ENCODE data around the gene GID4.

GID4 gene

DNA sequence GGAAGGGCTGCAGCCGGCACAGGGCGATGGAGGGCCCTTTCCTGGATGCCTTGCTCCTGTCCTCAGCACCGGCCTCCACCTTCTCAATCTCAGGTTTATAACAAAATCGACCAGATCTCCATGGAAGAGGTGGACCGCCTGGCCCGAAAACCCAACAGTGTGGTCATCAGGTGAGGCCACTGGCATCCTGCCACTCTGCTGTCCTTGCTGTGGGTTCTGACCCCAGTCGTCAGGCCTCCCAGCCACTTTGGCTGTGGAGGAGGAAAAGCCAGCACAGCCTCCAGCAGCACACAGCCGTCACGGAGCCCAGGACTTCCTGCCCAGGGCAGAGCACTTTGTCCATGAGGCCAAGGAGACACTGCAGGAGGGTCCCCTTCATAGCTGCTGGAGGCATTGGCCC lies 62.6 kb downstream of the GID4 start:
- DNase-seq (ENCODE audit: low read depth, low spot score), result no peak

GRCh38 chr17:18102640-18103039 lies 63.4 kb downstream of the GID4 start:
- no peak for DNase-seq (ENCODE audit: low read depth, low spot score)

DNA sequence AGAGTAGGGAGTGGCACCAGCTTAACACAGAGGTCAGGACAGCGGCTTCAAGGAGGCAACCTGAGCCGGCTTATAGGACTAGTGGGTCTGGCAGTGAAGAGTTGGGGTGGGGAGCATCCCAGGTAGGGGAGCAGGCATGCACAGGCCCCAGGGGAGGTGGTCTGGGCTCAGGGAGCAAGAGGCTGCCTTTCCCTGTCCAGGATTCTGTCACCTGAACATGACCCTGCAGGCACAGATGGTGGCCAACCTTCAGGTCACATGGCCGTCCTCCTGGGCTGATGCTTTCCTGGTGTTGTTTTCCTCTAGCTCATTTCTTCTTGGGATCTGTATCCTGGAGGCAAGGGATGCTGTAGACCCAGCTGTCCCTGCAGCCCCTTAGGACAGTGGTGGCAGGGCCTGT lies 65.8 kb downstream of the GID4 start:
- no peak for DNase-seq (ENCODE audit: low read depth, low spot score)

DNA sequence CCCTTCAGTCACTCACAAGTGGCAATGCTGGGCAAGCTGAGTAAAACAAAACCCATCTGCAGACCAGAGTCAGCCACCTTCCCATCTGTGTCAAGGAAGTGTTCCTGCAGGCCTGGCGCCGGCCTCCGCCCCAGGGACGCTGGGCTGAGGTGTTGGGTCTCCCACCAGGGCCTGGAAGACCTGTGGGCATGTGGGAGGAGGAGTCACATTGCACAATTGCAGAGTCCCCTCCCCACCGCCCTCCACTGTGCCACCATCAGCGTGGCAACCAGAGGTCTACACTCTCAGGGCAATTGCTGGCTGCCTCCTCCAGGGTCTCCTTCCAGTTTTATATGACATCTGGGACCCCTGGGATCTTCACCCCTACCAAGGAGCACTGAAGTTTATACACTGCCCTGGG lies 66.4 kb downstream of the GID4 start:
- no peak for DNase-seq (ENCODE audit: low read depth, low spot score)

DNA sequence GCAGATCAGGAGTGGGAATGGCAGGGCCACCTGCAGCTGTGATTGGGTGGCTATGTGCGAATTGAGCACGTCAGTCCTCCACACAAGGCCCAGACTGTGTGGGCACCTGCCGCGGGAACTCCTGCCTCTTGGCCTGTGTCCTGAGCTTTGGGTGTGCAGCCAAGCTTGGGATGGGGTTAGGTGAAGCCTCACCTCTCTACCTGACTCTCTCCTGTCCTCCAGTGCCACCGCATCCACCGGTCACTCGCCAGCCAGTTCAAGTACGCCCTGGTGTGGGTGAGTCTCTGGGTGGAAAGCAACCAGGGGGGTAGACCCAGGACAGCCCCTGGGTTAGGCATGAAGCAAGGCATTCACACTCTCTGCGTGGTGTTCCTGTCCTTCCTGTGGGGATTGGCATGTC lies 67.0 kb downstream of the GID4 start:
- DNase-seq (ENCODE audit: low read depth, low spot score), result no peak

GRCh38 chr17:18107061-18107790 lies 68.0 kb downstream of the GID4 start:
- no peak for DNase-seq (ENCODE audit: low read depth, low spot score)

- DNase-seq (ENCODE audit: low read depth, low spot score), result no peak
Measured at GRCh38 chr17:18107971-18108370, 68.8 kb downstream of the GID4 start.

DNA sequence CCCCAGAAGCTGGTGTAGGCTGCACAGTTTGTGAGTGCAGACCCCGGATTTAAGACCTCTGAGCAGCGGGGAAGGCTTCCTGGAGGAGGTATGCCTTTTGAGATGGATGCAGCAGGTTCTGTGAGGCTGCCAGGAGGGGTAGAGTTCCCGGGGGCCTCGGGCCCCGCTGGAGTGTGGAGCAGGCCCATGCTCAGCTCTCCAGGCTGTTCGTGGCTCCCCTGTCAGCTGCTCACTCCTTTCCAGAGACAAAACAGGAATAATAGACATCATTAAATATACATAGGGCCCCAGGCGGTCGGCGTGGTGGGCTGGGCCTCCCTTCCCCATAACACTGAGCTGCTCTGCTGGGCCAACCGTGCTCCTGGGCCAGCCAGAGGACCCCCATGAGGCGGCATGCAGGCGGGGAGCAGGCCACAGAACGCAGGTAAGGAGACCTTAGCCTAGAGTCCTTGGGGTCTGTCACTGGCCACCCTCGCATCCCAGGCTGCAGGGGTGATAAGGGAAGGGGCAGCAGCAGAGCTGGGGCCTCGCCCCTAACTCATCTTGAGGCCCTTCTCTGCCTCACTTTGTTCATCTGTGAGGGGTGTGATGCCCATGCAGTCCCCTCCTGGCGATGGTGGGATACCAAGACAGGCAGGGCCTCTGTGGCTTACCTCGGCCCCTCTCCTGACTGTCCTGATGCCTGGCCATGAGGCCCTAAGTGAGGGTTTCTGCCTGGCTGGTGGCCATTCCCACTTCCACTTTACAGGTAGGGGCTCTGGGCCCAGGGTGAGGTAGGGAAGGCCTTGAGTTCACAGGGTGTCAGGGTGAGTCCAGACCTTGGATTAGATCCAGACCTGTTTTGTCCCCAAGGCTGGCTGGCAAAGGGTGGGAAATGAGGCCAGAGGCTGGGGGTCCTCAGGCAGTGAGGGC lies 69.4 kb downstream of the GID4 start, which contains the start of gene MYO15A:
MYO15A (plus strand) TSS at position 356 of the 912 bp plus-strand sequence. CDS start 10,045 bp downstream, outside the sequence.
- no peak for DNase-seq (ENCODE audit: low read depth, low spot score)

- no peak for DNase-seq (ENCODE audit: low read depth, low spot score)
Measured at GRCh38 chr17:18109935-18110485, 70.8 kb downstream of the GID4 start.

DNA sequence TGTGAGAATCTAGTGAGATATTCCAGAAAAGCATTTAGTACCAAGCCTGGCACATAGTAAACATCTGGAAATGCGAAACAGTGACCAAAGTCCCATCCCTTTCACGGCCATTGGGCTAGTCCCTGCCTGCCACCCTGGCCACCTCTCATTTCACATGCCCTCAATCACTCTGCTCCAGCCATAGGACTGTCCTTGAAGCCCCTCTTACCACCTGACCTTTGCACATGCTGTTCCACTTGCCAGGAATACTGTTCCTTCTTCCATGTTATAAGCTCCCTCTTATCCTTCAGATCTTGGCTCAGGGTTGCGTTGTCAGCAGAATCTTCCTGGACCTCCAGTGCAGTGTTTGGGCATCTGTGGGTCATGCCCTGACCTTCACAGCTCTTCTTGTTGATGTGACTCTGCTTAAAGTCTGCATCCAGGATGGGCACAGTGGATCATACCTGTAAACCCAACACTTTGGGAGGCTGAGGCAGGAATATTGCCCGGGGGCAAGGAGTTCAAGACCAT lies 71.5 kb downstream of the GID4 start:
- DNase-seq (ENCODE audit: low read depth, low spot score), result no peak

DNA sequence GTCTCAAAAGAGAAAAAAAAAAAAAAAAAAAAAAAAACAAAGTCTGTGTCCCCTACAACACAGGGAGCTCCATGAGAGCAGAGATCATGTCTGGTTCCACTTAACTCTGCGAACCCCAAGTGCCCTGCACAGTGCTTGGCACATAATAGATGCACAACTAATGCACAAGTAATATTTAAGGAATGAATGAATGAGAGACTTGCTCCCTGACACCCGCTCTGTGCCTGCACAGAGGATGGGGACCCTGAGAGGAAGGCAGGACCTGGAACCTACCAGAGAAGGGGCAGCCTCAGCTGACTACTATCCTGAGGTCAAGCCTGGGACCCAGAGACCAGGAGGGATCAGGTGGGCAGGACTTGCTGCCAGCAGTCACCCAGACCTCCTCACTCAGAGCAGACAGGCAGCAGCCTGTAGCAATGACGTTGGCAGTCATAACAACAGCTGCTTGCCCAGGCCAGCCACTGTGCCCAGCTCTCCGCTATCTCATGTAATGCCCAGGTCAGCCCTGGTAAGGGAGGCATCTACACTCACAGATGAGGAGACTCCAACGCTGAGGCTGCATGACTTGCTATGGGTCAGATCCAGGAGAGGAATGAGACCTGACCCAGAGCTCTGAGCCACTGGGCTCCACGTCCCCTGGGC lies 72.2 kb downstream of the GID4 start:
- DNase-seq (ENCODE audit: low read depth, low spot score), result no peak

GRCh38 chr17:18115517-18115916 lies 76.3 kb downstream of the GID4 start:
- DNase-seq (ENCODE audit: low read depth, low spot score), result no peak

DNA sequence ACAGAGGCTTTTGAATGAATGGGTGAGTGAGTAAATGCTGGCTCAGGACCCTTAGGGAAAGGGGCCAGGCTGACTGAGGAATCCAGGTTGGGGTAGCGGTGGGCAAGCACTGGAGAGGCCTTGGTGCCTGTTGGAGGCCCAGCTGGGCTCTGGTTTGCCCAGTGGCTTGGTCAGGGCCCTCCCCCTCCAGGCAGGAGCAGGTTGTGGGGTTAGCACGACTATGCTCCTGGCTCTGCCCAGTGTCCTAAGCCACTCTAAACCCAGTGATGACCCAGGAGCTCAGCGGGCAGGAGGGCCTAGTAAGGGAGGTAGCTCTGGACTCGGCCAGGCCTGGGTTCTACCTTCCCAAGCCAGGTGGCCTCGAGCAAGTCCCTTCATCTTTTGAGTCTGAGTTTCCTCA lies 76.9 kb downstream of the GID4 start:
- DNase-seq (ENCODE audit: low read depth, low spot score), result no peak

DNA sequence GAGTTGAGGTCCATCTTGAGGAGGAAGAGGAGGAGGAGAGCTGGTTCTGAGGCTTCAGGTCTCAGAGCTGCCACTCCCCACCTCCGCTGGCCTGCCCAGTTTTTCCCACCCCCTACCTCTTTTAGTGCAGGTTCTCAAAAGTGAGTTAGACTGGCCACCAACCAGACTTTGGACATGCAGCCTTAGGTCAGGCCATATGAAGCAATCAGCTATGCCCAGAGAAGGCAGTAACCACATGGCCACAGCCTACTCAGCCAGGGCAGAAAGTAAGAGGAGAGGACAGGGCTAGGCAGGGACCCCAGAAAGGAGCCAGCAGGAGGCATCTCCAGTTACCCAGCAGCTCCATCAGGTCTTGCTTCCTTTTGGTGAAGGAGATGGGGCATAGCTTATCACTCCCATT lies 78.3 kb downstream of the GID4 start:
- DNase-seq (ENCODE audit: low read depth, low spot score), result no peak
